ENCODE measurements around the gene ZBTB3. TPM values are rescaled to one million over a fixed set of nuclear protein-coding genes. Genes with fewer than 3 reads are reported as not detected.

ZBTB3 gene
- total RNA-seq = 10.9 TPM
- long read RNA-seq, partial matches to known transcripts = 0 of 4 reads
- long read RNA-seq, other reads (novel, unspliced or antisense) = 0 of 4 reads

GRCh38 chr11:62753736-62754603 lies at the start of gene ZBTB3:
Gene ZBTB3 (minus strand): TSS chr11:62754160. CDS start chr11:62753664, 496 bp downstream.
- intact Hi-C loops (cut with DNase I) = loop anchor here (1.0 kb wide), 1 partner anchor 26 kb away; the partner anchor contains the start of gene TTC9C
- DNase-seq (ENCODE audit: low spot score) = peak; percentile 99

DNA sequence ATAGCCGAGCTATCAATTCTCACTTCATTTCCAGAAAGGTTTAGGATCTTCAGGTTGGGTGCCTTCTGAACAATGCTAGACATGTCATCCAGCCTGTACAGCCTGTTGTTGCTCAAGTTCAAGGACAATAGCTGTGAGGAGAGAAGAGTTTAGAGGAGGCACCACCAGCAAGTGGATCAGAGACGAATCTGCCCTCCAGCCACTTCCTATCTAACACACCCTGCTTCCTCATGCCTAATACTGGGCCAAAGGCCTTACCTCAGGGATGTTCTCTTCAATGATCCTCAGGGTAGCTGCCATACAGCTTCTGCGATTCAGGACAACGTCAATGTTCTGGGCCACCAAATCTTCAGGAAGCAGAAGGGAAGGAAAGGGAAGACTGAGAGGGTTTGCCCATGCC lies 47.1 kb upstream of the ZBTB3 start:
- intact Hi-C loops (cut with DNase I) = no loop called here
- DNase-seq (ENCODE audit: low spot score) = no peak

DNA sequence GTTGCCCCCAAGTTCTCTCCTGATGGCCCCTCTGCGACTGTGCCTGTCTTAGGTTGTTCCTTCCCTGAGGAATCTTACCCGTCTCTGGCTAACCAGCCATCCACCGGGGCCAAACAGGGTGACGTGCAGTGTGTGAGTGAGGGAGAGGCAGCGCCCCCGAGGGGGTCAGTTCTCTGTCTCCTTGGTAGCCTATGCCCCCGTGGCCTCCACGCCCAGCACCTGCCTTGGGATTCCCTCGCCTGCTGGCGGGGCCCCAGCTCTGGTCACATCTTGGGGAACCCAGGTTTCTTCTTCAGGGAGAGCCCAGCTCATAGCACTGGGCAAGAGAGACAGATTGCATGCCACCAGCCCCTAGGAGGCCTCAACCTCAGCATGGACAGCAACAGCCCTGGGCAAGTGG lies 45.5 kb upstream of the ZBTB3 start:
- DNase-seq (ENCODE audit: low spot score) = no peak
- intact Hi-C loops (cut with DNase I) = no loop called here

- intact Hi-C loops (cut with DNase I) = no loop called here
- no peak for DNase-seq (ENCODE audit: low spot score)
These were observed 42.3 kb upstream of the ZBTB3 start for GRCh38 chr11:62796281-62796680.

DNA sequence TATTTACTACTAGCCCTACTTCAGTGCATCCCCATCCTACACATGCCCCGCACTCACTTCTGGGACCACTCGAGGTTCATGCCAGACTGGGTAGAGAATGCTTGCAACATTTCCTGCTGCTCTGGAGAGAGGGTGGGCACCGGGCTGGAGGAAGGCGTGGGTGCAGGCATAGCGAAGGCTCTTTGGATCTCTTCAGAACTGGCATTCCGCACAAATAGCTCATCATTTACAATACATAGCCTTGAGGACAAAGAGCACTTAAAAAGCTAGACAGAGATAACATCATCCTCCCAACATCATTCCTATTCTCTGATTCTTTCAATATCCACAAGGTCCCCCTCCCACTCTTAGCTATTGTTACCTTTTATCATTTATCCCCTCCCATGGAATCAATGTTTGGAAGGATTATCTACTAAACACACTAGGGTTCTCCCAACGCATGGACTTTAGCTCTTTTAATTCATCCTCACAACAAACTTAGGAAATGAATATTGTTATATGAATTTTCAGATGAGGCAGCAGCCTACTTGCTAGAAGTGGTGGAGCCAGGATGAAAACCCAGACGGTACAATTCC lies 40.3 kb upstream of the ZBTB3 start:
- intact Hi-C loops (cut with DNase I) = no loop called here
- DNase-seq (ENCODE audit: low spot score) = no peak

DNA sequence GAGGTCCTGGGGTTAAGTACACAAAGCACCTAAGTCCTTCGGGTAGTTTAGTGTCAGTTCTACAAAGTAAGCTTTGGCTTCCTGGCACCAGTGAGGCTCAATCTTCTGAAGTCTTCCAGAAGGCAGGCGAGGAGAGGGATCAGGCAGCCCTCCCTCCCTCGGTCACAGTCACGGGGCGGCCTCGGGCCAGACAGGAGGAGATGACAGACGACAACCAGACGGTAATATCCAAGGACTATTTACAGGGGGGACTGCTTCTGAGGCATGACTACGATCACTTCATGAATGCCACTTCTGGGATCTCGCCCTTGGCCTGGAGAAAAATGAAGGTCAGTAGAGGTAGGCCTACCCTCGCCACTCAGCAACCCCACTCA lies 38.2 kb upstream of the ZBTB3 start:
- intact Hi-C loops (cut with DNase I) = loop anchor here (1.0 kb wide), 1 partner anchor 13 kb away; the partner anchor contains the start of gene NXF1
- no peak for DNase-seq (ENCODE audit: low spot score)

DNA sequence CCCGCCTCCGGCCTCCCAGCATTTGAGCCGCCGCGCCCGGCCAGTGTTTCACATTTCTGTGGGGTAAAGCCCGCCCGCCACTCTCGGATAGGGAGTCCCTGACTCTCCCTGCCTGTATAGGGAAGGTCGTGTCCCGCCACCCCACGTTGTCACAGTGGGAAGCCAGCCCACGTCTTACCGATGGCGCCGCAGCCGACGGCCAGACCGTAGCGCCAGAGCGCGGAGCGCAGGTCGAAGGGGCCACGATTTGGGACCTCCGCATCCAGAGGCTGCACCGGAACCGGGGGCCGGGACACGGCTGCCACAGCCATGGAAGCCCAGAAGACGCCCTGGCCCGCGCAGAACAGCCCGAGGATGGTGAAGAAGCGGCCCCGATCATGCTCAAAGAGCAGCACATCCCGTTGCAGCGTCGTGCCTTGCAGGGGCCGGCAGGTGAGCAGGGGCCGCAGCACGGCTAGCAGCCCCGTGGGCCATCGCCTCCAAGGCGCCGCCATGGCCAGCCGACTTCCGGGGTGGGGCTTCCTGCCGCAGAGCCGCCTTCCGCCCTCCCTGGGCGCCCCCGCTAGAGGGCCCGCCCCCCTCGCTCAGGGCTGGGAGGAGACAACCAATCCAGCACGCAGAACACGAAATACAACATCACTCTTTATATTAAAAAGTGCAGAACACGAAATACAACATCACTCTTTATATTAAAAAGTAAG lies 37.7 kb upstream of the ZBTB3 start, which contains the start of gene TMEM223:
Gene TMEM223, minus strand, starts transcription at position 506 of the 701 bp plus-strand sequence. Its CDS starts 12 bp downstream, at position 494.
- intact Hi-C loops (cut with DNase I) = loop anchor here (1.0 kb wide), 1 partner anchor 14 kb away; the partner anchor contains the start of gene NXF1
- peak; percentile 95 for DNase-seq (ENCODE audit: low spot score)

DNA sequence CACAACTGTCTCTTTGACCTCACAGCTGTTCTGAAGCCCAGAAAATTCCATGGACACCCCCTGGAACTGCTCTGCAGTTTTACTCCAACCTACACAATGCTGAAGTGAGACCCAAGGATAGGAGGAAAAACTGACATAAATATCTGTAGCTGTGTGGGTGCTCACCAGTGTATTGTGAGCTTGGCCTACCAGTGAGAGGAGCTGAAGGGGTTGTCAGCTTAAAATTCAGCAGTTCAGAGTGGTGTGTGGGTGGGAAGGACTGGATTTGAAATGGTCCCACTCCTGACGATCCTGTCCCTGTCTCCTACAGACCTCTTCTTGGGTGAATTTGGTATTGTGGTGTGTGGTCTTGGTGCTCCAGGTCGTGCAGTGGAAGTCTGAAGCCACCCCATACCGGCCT lies 35.6 kb upstream of the ZBTB3 start:
- intact Hi-C loops (cut with DNase I) = no loop called here
- DNase-seq (ENCODE audit: low spot score) = no peak

- intact Hi-C loops (cut with DNase I) = no loop called here
- no peak for DNase-seq (ENCODE audit: low spot score)
These were observed 35.0 kb upstream of the ZBTB3 start for GRCh38 chr11:62788991-62789390.

DNA sequence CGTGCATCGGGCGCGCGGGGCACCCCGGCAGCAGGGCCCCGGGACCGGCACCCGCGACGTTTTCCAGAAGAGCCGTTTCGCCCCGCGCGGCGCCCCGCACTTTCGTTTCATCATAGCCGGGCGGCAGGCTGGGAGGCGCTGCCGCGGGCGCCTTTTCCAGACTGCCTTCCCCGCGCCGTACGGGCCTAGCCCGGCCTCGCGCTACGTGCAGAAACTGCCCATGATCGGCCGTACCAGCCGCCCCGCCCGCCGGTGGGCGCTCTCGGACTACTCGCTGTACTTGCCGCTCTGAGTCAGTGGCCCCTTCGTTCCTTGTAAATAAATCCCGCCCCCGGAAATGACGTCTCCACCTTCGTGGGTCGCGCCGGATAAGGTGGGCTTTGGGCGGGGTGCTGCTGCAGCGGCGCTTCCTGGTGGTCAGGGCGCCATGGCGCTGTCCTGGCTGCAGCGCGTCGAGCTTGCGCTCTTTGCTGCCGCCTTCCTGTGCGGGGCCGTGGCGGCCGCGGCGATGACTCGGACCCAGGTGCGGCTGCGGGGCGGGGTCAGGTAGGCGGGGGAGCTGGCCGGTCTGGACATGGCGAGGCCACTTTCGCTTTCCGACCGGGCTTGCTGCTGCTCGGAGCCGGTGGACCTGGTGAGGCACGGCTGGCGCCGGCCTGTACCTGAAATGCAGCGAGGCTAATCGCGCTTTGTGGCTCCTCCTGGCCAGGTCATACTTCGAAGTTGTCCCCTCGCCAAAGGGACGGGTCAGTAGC lies 33.2 kb upstream of the ZBTB3 start, which contains the start of gene TMEM179B:
Gene TMEM179B, plus strand, starts transcription at position 398 of the 755 bp plus-strand sequence. Its CDS starts 30 bp downstream, at position 428.
- intact Hi-C loops (cut with DNase I) = loop anchor here (2.0 kb wide), 3 partner anchors 18 to 76 kb away; partner anchors contain the start of genes NXF1 and WDR74
- DNase-seq (ENCODE audit: low spot score) = peak; percentile 98

GRCh38 chr11:62786318-62787004 lies 32.5 kb upstream of the ZBTB3 start:
- DNase-seq (ENCODE audit: low spot score) = peak; percentile 93
- intact Hi-C loops (cut with DNase I) = loop anchor here (1.0 to 2.0 kb wide), 4 partner anchors 18 to 95 kb away; partner anchors contain the start of genes NXF1 and WDR74

DNA sequence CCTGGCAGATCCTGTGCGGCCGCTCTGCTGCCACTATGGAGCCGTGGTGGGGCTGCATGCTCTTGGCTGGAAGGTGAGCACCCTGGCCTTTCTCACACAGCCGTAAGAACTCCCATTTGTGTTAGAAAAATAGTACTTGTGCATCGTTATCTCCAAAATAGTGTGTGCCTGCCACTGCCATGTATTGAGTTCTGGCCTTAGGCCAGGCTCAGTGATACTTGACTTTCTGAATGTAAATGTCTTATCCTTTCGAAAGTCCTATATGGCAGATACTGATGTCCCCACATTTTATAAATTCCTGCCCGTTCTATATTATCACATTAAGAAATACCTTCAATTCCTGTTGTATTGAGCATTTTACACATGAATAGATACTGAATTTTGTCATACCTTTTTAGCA lies 28.8 kb upstream of the ZBTB3 start:
- no peak for DNase-seq (ENCODE audit: low spot score)
- intact Hi-C loops (cut with DNase I) = no loop called here

- intact Hi-C loops (cut with DNase I) = no loop called here
- DNase-seq (ENCODE audit: low spot score) = no peak
These were observed 24.5 kb upstream of the ZBTB3 start for GRCh38 chr11:62778441-62778840.

GRCh38 chr11:62777389-62777788 lies 23.4 kb upstream of the ZBTB3 start:
- no peak for DNase-seq (ENCODE audit: low spot score)
- intact Hi-C loops (cut with DNase I) = no loop called here

- no peak for DNase-seq (ENCODE audit: low spot score)
- intact Hi-C loops (cut with DNase I) = no loop called here
These were observed 21.7 kb upstream of the ZBTB3 start for GRCh38 chr11:62775646-62776045.

- no peak for DNase-seq (ENCODE audit: low spot score)
- intact Hi-C loops (cut with DNase I) = no loop called here
These were observed 20.4 kb upstream of the ZBTB3 start for GRCh38 chr11:62774407-62774806.

DNA sequence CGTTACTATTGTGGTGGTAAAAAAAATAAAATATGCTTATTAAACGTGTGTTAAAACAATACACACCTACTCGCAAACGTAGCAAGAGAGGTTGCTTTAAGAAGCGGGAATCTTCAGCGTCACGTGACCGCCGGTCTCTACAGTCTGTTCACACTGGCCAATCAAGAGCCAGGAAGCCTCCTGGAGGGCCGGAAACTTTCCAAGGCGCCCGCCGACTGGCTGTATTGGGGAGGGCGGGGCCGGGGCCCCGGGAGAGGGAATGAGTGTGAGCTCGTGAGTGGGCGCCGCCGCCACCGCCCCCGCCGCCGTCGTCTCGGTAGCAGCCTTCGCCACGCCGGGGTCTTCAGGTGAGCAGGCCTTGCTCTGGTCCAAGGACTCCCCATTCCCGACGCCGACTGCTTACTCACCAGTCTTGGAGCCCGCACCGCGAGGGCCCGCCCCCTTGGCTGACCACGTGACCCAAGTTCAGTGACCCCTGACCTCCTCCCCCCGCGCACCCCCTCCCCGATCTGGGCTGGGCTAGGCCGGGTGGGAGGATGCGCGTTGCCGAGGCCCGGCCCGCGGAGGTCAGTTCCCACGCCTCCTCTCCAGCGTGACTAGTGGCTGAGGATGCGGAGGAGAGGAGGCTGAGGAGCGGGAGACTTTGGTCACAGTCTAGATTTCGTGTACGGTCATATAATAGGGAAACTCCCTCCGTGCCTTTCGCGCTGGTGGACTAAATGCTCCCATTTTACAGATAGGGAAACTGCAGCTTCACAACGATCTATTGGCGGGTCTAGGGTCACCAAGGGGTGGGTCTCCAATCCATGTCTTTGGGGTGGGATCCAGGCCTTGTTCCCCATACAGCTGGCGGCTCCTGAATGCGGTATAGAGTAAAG lies 17.4 kb upstream of the ZBTB3 start, which contains the start of gene TAF6L:
Gene TAF6L, plus strand, starts transcription at position 253 of the 878 bp plus-strand sequence. CDS start 4,388 bp downstream, outside the sequence.
- intact Hi-C loops (cut with DNase I) = loop anchor here (2.0 kb wide), 1 partner anchor 45 kb away; the partner anchor contains the start of gene HNRNPUL2

More for the DNA sequence above, 17.4 kb upstream of the ZBTB3 start, which contains the start of gene TAF6L:
- DNase-seq (ENCODE audit: low spot score) = peak; percentile 99

Data from cardiac septum (tissue), 1 donor.